Activated CD8-positive, alpha-beta T cell treated with anti-CD3 and anti-CD28 coated beads for 36 hours (primary cell): ENCODE data around the gene ITSN1. TPM values are rescaled to one million over a fixed set of nuclear protein-coding genes. Genes with fewer than 3 reads are reported as not detected.

ENCODE experiments used
- ATAC-seq: fragments of 200-7000 bp; cut with Tn5 transposase; one replicate; pipeline ENCODE4 v1.10.0; 2021; ENCODE audit warnings: mild to moderate bottlenecking, moderate library complexity
- CTCF ChIA-PET: fragments of 350-600 bp; sonication (Branson Sonifier 250); formaldehyde crosslinking; loops from one replicate; lab custom pipeline; 2021; ENCODE audit warnings: antibody characterized with exemption; lab: Charles Lee
- POLR2A ChIA-PET: fragments of 350-600 bp; sonication (Branson Sonifier 250); formaldehyde crosslinking; loops from one replicate; lab custom pipeline; 2021; ENCODE audit warnings: antibody characterized with exemption; lab: Charles Lee
- DNase-seq: peaks from one replicate; pipeline ENCODE4 v3.0.0-alpha.2; 2020
- H3K27ac Mint-ChIP-seq: one replicate; pipeline ENCODE4 v1.8.0; 2021; ENCODE audit warnings: mild to moderate bottlenecking, mixed read lengths
- H3K27me3 Mint-ChIP-seq: one replicate; pipeline ENCODE4 v1.8.0; 2021; ENCODE audit warnings: mixed read lengths
- H3K36me3 Mint-ChIP-seq: one replicate; pipeline ENCODE4 v1.8.0; 2021; ENCODE audit warnings: low read depth, mixed read lengths
- H3K4me1 Mint-ChIP-seq: one replicate; pipeline ENCODE4 v1.8.0; 2021; ENCODE audit warnings: low read depth, mixed read lengths
- H3K4me3 Mint-ChIP-seq: one replicate; pipeline ENCODE4 v1.8.0; 2021; ENCODE audit warnings: mild to moderate bottlenecking, moderate library complexity, mixed read lengths
- H3K9me3 Mint-ChIP-seq: one replicate; pipeline ENCODE4 v1.8.0; 2021; ENCODE audit warnings: mixed read lengths
- CTCF ChIP-seq: fragments of 200-600 bp; IDR thresholded peaks from one replicate; pipeline ENCODE4 v1.8.0; 2022; ENCODE audit warnings: antibody characterized with exemption, mild to moderate bottlenecking
- intact Hi-C: fragments of 100-400 bp; cut with micrococcal nuclease; formaldehyde crosslinking; loops from one replicate; pipeline ENCODE4 v1.10.0; 2022
- total RNA-seq, 2 experiments: library from RNA; stranded (reverse); gene quantifications; one replicate each; pipeline ENCODE4 v1.2.3, GENCODE V29; 2021

ITSN1 gene
- total RNA-seq, 2 experiments from 2014 or later, result 4.4 to 4.7 TPM

GRCh38 chr21:33700491-33700890 is 58.2 kb downstream of the ITSN1 start:
- H3K9me3 Mint-ChIP-seq, result no peaks in the 10 kb centered on the region
- no peak for DNase-seq
- ATAC-seq, result no peak
- H3K4me1 Mint-ChIP-seq, result peaks cover 4% of the 10 kb centered on the region
- ChIA-PET POLR2A (no interaction called here), CTCF (no interaction called here)
- peaks cover 1% of the 10 kb centered on the region for H3K27me3 Mint-ChIP-seq
- intact Hi-C loops, result no loop called here
- no peak overlapping the region for H3K27ac Mint-ChIP-seq
- no peaks in the 10 kb centered on the region for H3K36me3 Mint-ChIP-seq
- no peak for TF ChIP-seq CTCF
- no peak overlapping the region for H3K4me3 Mint-ChIP-seq

GRCh38 chr21:33703750-33704606 is 61.7 kb downstream of the ITSN1 start:
- Mint-ChIP-seq H3K27me3 (no peaks in the 10 kb centered on the region), H3K27ac (peak overlapping the region; percentile 78), H3K9me3 (peaks cover 2% of the 10 kb centered on the region), H3K4me3 (no peak overlapping the region), H3K36me3 (peaks cover 2% of the 10 kb centered on the region), H3K4me1 (peaks cover 4% of the 10 kb centered on the region)
- DNase-seq (no peak), ATAC-seq (no peak)
- intact Hi-C loops, result no loop called here
- ChIA-PET CTCF (no interaction called here), POLR2A (no interaction called here)
- TF ChIP-seq CTCF, result no peak

GRCh38 chr21:33707846-33708245 is 65.5 kb downstream of the ITSN1 start:
- Mint-ChIP-seq H3K36me3 (peaks cover 2% of the 10 kb centered on the region), H3K27ac (no peak overlapping the region), H3K4me1 (peaks cover 4% of the 10 kb centered on the region), H3K27me3 (no peaks in the 10 kb centered on the region), H3K4me3 (no peak overlapping the region), H3K9me3 (peaks cover 2% of the 10 kb centered on the region)
- POLR2A ChIA-PET, result no interaction called here
- intact Hi-C loops, result no loop called here
- TF ChIP-seq CTCF, result no peak
- ATAC-seq, result no peak
- CTCF ChIA-PET, result interaction anchor here (0.9 kb wide), 1 partner anchor 14 kb away, joined by 3 read pairs; no protein-coding TSS in a partner anchor
- DNase-seq, result no peak

- Mint-ChIP-seq H3K27ac (no peak overlapping the region), H3K36me3 (peaks cover 2% of the 10 kb centered on the region)
- no peak for ATAC-seq
These were observed 66.6 kb downstream of the ITSN1 start for GRCh38 chr21:33708874-33709273.

More at GRCh38 chr21:33708874-33709273, 66.6 kb downstream of the ITSN1 start:
- ChIA-PET CTCF (no interaction called here), POLR2A (no interaction called here)
- no peak for TF ChIP-seq CTCF
- no peaks in the 10 kb centered on the region for H3K27me3 Mint-ChIP-seq
- peaks cover 2% of the 10 kb centered on the region for H3K9me3 Mint-ChIP-seq
- H3K4me3 Mint-ChIP-seq, result no peak overlapping the region
- intact Hi-C loops, result no loop called here
- no peak for DNase-seq
- H3K4me1 Mint-ChIP-seq, result peaks cover 3% of the 10 kb centered on the region
